Measurements from ENCODE around the gene LMOD1.

LMOD1 gene

GRCh38 chr1:201898240-201898894 lies 48.0 kb downstream of the LMOD1 start:
- no peak for TF ChIP-seq CTCF (IDR thresholded peaks at IDR 0.05; ENCODE audit: insufficient read depth, missing control alignments)
- no peak for FAIRE-seq

GRCh38 chr1:201896951-201897391 lies 49.4 kb downstream of the LMOD1 start:
- FAIRE-seq (no peak), DNase-seq (ENCODE audit: insufficient read length, low spot score) (no peak)
- peak; percentile 33 for TF ChIP-seq CTCF (IDR thresholded peaks at IDR 0.05; ENCODE audit: insufficient read depth, missing control alignments)

More at GRCh38 chr1:201898240-201898894, 48.0 kb downstream of the LMOD1 start:
- no peak for DNase-seq (ENCODE audit: insufficient read length, low spot score)

- peak; percentile 92 for FAIRE-seq
- DNase-seq (ENCODE audit: insufficient read length, low spot score): peak; percentile 84
- TF ChIP-seq CTCF (IDR thresholded peaks at IDR 0.05; ENCODE audit: insufficient read depth, missing control alignments): peak; percentile 99
These were observed 50.2 kb downstream of the LMOD1 start for GRCh38 chr1:201895913-201896807.

GRCh38 chr1:201895120-201895665 lies 51.2 kb downstream of the LMOD1 start:
- TF ChIP-seq CTCF (IDR thresholded peaks at IDR 0.05; ENCODE audit: insufficient read depth, missing control alignments): no peak
- FAIRE-seq (no peak), DNase-seq (ENCODE audit: insufficient read length, low spot score) (no peak)

- no peak for TF ChIP-seq CTCF (IDR thresholded peaks at IDR 0.05; ENCODE audit: insufficient read depth, missing control alignments)
- DNase-seq (ENCODE audit: insufficient read length, low spot score) (peak; percentile 2), FAIRE-seq (no peak)
These were observed 51.8 kb downstream of the LMOD1 start for GRCh38 chr1:201894343-201895119.

- FAIRE-seq: no peak
- DNase-seq (ENCODE audit: insufficient read length, low spot score): peak; percentile 15
- TF ChIP-seq CTCF (IDR thresholded peaks at IDR 0.05; ENCODE audit: insufficient read depth, missing control alignments): no peak
These were observed 52.9 kb downstream of the LMOD1 start for GRCh38 chr1:201893431-201893830.
